Osteoblast (primary cell): ENCODE results near the gene FBXL15. TPM values are rescaled to one million over a fixed set of nuclear protein-coding genes. Genes with fewer than 3 reads are reported as not detected.
A peak's percentile ranks its signal among the peaks of the same experiment; 100 is the strongest.

Source experiments
- DNase-seq: peaks from one replicate; pipeline ENCODE4 v3.0.0; 2011; ENCODE audit warnings: low spot score, mixed read lengths; ENCODE audit not compliant: insufficient read length; ENCODE audit errors: missing footprints
- H2AFZ ChIP-seq: 2 replicates; pipeline ENCODE4 v1.6.0; 2011; ENCODE audit warnings: mild to moderate bottlenecking, low read length
- H3K27ac ChIP-seq: 2 replicates; pipeline ENCODE4 v1.5.1; 2011; ENCODE audit warnings: mild to moderate bottlenecking, low read depth, low read length, moderate library complexity
- H3K27me3 ChIP-seq: 2 replicates; pipeline ENCODE4 v1.6.0; 2012; ENCODE audit warnings: mild to moderate bottlenecking, control low read depth, inconsistent platforms, low read length, moderate library complexity; ENCODE audit not compliant: insufficient read depth
- H3K36me3 ChIP-seq: 2 replicates; pipeline ENCODE4 v1.5.1; 2011; ENCODE audit warnings: mild to moderate bottlenecking, low read length, control low read depth, moderate library complexity; ENCODE audit not compliant: insufficient read depth
- H3K4me1 ChIP-seq: 2 replicates; pipeline ENCODE4 v1.5.1; 2011; ENCODE audit warnings: mild to moderate bottlenecking, low read length, control low read depth, moderate library complexity; ENCODE audit not compliant: insufficient read depth
- H3K4me2 ChIP-seq: 2 replicates; pipeline ENCODE4 v1.6.0; 2011; ENCODE audit warnings: mild to moderate bottlenecking, low read length; ENCODE audit not compliant: insufficient read depth
- H3K4me3 ChIP-seq: fragments of 200-600 bp; sonication (generic); 3 replicates; pipeline ENCODE4 v1.5.1; 2012; ENCODE audit warnings: mild to moderate bottlenecking, low read length, inconsistent platforms; ENCODE audit not compliant: insufficient read depth
- H3K79me2 ChIP-seq: 2 replicates; pipeline ENCODE4 v1.6.0; 2012; ENCODE audit warnings: mild to moderate bottlenecking, low read length, control low read depth, inconsistent platforms; ENCODE audit not compliant: insufficient read depth
- H3K9me3 ChIP-seq: 2 replicates; pipeline ENCODE4 v1.5.1; 2011; ENCODE audit warnings: low read depth, low read length, control low read depth
- H4K20me1 ChIP-seq: 2 replicates; pipeline ENCODE4 v1.6.0; 2012; ENCODE audit warnings: mild to moderate bottlenecking, low read length, control low read depth; ENCODE audit not compliant: insufficient read depth
- total RNA-seq: library from RNA; depleted of rRNA; stranded (reverse); fragments of >200 nt; gene quantifications from 2 replicates; pipeline ENCODE4 v1.2.3, GENCODE V29; 2012
- TF ChIP-seq, protein P1 (sequence below): IDR thresholded peaks from 2 replicates; pipeline ENCODE4 v1.5.1; 2011; ENCODE audit warnings: mild to moderate bottlenecking, low read depth, low read length, moderate library complexity; ENCODE audit errors: extremely low read depth

Gene FBXL15
- total RNA-seq, 1 donor: 9.4 TPM

DNA sequence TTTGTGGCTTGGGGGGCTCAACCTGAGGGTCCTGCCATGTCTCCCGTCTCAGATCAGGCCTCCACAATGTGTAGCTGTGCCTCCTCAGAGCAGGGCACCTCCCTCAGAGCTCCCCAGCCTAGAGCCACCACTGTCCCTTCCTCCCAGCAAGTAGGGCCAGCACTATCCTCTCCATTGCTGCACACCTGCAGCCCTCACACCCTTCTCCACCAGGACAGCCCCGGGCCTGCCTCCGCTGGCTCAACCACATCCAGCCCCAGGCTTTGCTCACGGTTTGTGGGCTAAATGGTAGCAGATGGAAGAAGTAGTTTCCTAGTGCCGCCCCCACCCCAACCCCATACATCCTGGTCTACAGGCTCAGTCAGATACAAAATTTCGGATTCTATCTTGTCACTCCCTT, 15.0 kb upstream of the FBXL15 start:
- H3K4me3 ChIP-seq: no peak overlapping the region
- H3K4me2 ChIP-seq: no peak overlapping the region
- H2AFZ ChIP-seq: no peak overlapping the region
- peaks cover 6% of the 10 kb centered on the region for H3K4me1 ChIP-seq
- H3K79me2 ChIP-seq: no peaks in the 10 kb centered on the region
- TF ChIP-seq, protein P1, sequence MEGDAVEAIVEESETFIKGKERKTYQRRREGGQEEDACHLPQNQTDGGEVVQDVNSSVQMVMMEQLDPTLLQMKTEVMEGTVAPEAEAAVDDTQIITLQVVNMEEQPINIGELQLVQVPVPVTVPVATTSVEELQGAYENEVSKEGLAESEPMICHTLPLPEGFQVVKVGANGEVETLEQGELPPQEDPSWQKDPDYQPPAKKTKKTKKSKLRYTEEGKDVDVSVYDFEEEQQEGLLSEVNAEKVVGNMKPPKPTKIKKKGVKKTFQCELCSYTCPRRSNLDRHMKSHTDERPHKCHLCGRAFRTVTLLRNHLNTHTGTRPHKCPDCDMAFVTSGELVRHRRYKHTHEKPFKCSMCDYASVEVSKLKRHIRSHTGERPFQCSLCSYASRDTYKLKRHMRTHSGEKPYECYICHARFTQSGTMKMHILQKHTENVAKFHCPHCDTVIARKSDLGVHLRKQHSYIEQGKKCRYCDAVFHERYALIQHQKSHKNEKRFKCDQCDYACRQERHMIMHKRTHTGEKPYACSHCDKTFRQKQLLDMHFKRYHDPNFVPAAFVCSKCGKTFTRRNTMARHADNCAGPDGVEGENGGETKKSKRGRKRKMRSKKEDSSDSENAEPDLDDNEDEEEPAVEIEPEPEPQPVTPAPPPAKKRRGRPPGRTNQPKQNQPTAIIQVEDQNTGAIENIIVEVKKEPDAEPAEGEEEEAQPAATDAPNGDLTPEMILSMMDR: no peak
- peaks cover 3% of the 10 kb centered on the region for H4K20me1 ChIP-seq
- H3K27me3 ChIP-seq: peaks cover 30% of the 10 kb centered on the region
- no peak overlapping the region for H3K27ac ChIP-seq
- DNase-seq: no peak
- H3K36me3 ChIP-seq: peaks cover 17% of the 10 kb centered on the region
- no peaks in the 10 kb centered on the region for H3K9me3 ChIP-seq

DNA sequence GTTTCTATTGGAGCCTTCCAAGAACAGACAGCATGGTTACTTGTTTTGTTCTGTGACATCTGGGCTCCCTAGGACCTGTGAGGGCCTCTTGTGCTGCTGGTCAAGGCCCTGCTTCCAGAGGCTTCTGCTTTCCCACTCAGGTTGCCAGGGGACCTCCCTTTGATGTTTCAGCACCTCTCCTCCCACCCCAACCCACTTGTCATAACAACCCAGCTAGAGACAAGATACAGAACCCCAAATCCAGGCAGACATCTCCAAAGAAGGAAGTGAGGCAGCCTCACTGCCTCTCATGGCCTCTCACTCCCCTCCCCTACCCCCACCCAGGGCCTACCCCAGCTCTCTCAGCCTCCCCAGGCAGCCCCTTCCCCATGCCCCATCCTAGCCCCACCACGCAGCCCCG, 13.8 kb upstream of the FBXL15 start:
- Histone ChIP-seq H3K79me2 (no peaks in the 10 kb centered on the region), H3K36me3 (peaks cover 5% of the 10 kb centered on the region), H3K4me1 (peaks cover 6% of the 10 kb centered on the region), H3K4me3 (no peak overlapping the region), H3K27ac (no peak overlapping the region), H2AFZ (no peak overlapping the region), H4K20me1 (peaks cover 3% of the 10 kb centered on the region), H3K9me3 (no peaks in the 10 kb centered on the region), H3K4me2 (no peak overlapping the region), H3K27me3 (peaks cover 42% of the 10 kb centered on the region)
- peak; percentile 72 for DNase-seq
- TF ChIP-seq, protein P1: no peak

DNA sequence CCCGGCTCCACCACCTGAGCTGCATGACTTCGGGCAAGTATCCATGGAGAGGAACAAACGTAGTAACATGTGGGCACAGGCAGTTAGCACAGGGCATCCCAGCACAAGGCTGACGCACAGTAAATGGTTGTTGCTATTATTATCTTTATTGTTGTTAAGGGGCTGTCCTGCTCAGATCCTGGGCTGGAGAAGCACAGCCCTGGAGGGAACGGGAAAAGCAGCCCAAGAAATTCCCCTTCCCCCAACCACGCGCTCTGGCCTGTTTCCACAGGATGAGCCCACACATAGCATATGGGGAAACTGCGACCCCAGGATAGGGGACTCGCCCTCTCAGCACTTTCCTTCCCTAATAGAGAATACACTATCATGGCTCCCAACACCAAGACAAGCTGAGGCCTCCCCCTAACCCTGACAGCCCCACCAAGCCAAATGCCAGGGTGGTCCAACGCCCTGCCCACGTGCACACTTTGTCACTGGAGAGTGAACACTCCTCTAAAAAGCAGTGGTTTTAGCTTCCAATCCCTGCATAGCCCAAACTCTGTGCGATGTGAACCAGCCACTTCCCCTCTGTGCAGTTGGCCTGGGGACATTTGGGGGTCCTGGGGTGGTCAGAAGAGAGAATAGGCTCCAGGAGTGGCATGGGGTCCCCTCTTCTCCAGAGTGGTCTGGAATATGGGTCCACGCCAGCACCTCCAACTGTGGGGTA, 13.1 kb upstream of the FBXL15 start:
- peak; percentile 81 for DNase-seq
- Histone ChIP-seq H3K4me2 (no peak overlapping the region), H2AFZ (no peak overlapping the region), H3K4me1 (peaks cover 6% of the 10 kb centered on the region), H3K36me3 (peaks cover under 1% of the 10 kb centered on the region), H4K20me1 (peaks cover 3% of the 10 kb centered on the region), H3K9me3 (no peaks in the 10 kb centered on the region), H3K27me3 (peaks cover 49% of the 10 kb centered on the region), H3K27ac (no peak overlapping the region), H3K4me3 (no peak overlapping the region), H3K79me2 (no peaks in the 10 kb centered on the region)
- TF ChIP-seq, protein P1: no peak

DNA sequence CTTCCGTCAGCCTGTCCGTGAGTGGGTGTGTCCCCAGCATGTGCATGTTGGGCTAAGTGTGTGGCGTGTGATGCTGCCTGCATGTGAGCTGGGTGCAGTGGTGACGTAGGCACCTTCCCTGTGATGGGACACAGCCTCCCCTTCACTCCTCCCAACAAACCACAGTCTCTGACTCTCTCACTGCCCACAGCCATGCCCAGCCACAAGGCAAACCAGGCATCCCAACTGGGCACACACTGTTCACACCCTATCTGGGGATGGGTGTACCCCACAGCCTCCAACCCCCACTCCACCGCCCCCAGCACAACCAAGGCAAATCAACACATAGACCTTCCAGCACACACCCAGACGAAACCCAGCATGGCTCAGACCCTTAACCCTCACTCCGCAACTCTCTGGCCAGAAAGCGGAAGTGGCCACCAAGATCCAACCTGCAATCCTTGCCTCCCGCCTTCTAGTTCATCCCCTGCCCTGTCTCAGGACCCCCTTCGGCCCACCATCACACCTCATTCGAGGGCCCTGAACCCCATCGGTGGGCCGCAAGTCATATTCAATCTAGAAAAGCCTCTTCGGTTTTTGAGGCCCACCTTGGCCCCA, 12.4 kb upstream of the FBXL15 start:
- H3K27ac ChIP-seq: no peak overlapping the region
- H3K4me2 ChIP-seq: peak overlapping the region; percentile 61
- H3K4me1 ChIP-seq: peaks cover 8% of the 10 kb centered on the region
- H3K9me3 ChIP-seq: no peaks in the 10 kb centered on the region
- H3K79me2 ChIP-seq: no peaks in the 10 kb centered on the region
- H3K36me3 ChIP-seq: no peaks in the 10 kb centered on the region
- peak; percentile 87 for DNase-seq
- no peak overlapping the region for H2AFZ ChIP-seq
- peaks cover 56% of the 10 kb centered on the region for H3K27me3 ChIP-seq
- peak overlapping the region; percentile 66 for H3K4me3 ChIP-seq
- peaks cover 3% of the 10 kb centered on the region for H4K20me1 ChIP-seq
- TF ChIP-seq, protein P1: no peak
